Stimulated activated effector memory CD8-positive, alpha-beta T cell treated with anti-CD3 and anti-CD28 coated beads, Interleukin-12 subunit alpha, Interleukin-12 subunit beta, amount 100 ng/mL, for 72 hours (primary cell): Measurements from ENCODE around the gene NAT10.
A peak's percentile ranks its signal among the peaks of the same experiment; 100 is the strongest.

Experiments
- ATAC-seq: fragments of 150-1000 bp; cut with Tn5 transposase; 2 replicates; pipeline ENCODE4 v1.10.0; 2021
- DNase-seq, 2 donors: peaks; one replicate each; pipeline ENCODE4 v3.0.0; 2021 to 2022; ENCODE audit warnings: low spot score in 2 of 2
- H3K27ac Mint-ChIP-seq: one replicate; pipeline ENCODE4 v1.8.0; 2022; ENCODE audit warnings: mild to moderate bottlenecking, mixed read lengths
- H3K36me3 Mint-ChIP-seq: one replicate; pipeline ENCODE4 v1.8.0; 2022; ENCODE audit warnings: mild to moderate bottlenecking, mixed read lengths
- H3K4me1 Mint-ChIP-seq: one replicate; pipeline ENCODE4 v1.8.0; 2022; ENCODE audit warnings: mixed read lengths
- H3K4me3 Mint-ChIP-seq: one replicate; pipeline ENCODE4 v1.8.0; 2022; ENCODE audit warnings: mild to moderate bottlenecking, mixed read lengths
- H3K9me3 Mint-ChIP-seq: one replicate; pipeline ENCODE4 v1.8.0; 2022; ENCODE audit warnings: mixed read lengths

NAT10 gene

GRCh38 chr11:34132261-34132965 lies 27.0 kb downstream of the NAT10 start:
- no peak overlapping the region for H3K27ac Mint-ChIP-seq
- DNase-seq, result no peak
- H3K36me3 Mint-ChIP-seq, result peaks cover 100% of the 10 kb centered on the region
- H3K9me3 Mint-ChIP-seq, result no peaks in the 10 kb centered on the region
- no peak for ATAC-seq
- no peaks in the 10 kb centered on the region for H3K4me1 Mint-ChIP-seq
- no peak overlapping the region for H3K4me3 Mint-ChIP-seq

DNA sequence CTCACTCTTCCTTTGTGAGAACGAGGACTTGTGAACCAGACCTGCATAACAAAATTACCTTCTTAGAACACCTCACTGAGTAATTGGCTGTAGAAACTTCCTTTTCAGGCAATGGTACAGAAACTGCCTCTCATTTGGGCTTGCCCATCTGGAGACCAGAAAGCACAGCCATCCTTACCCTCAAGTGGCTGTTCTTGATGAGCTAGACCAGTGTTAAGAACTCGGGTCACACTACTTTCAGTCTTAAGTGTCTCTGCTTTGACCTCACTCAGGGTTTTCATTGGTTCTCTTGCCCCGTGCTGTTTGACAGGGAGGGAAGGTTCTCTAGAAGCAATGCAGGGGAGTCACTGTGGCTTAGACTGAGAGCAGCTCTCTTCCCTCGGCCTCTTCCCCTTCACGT lies 29.3 kb downstream of the NAT10 start:
- ATAC-seq (peak; percentile 74), DNase-seq (no peak)
- Mint-ChIP-seq H3K27ac (no peak overlapping the region), H3K4me3 (no peak overlapping the region), H3K9me3 (no peaks in the 10 kb centered on the region), H3K4me1 (peaks cover 14% of the 10 kb centered on the region), H3K36me3 (peaks cover 100% of the 10 kb centered on the region)

GRCh38 chr11:34135439-34135838 lies 30.0 kb downstream of the NAT10 start:
- DNase-seq (no peak), ATAC-seq (peak; percentile 74)
- H3K9me3 Mint-ChIP-seq, result no peaks in the 10 kb centered on the region
- H3K4me1 Mint-ChIP-seq, result peaks cover 14% of the 10 kb centered on the region
- peaks cover 100% of the 10 kb centered on the region for H3K36me3 Mint-ChIP-seq
- no peak overlapping the region for H3K4me3 Mint-ChIP-seq
- no peak overlapping the region for H3K27ac Mint-ChIP-seq

DNA sequence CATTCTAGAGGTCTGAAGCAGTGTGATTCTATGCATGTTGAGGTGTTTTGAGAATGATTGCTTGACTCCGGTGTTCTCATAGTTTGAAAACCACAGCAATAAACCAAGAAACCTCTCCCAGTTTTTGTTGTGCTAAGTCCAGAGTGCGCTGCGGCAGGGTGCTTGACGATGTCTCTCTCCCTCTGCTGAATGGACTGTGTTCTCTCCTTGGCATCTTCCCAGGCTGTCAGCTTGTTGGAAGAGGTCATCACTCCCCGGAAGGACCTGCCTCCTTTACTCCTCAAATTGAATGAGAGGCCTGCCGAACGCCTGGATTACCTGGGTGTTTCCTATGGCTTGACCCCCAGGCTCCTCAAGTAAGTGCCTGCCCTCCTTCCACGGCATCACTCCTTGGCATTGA lies 31.0 kb downstream of the NAT10 start:
- H3K27ac Mint-ChIP-seq, result no peak overlapping the region
- no peaks in the 10 kb centered on the region for H3K9me3 Mint-ChIP-seq
- peaks cover 14% of the 10 kb centered on the region for H3K4me1 Mint-ChIP-seq
- no peak overlapping the region for H3K4me3 Mint-ChIP-seq
- ATAC-seq (no peak), DNase-seq (no peak)
- peaks cover 96% of the 10 kb centered on the region for H3K36me3 Mint-ChIP-seq

DNA sequence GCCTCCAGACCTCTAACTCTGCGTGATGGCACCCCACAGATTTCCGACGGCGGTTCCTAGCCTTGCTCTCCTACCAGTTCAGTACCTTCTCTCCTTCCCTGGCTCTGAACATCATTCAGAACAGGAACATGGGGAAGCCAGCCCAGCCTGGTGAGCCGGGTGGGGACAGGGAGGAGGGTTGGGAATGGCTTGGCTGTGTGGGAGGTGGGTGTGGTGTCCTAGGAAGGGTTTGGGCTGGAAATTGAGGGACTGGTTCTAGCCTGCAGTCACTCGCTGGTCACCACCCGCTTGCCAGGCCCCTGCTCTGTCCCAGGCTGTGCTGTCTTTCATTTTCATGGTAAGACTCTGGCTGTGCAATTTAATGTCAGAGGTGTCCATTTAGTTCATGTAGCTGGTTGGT lies 33.9 kb downstream of the NAT10 start:
- DNase-seq (no peak), ATAC-seq (no peak)
- no peak overlapping the region for H3K4me3 Mint-ChIP-seq
- peaks cover 96% of the 10 kb centered on the region for H3K36me3 Mint-ChIP-seq
- peak overlapping the region; percentile 32 for H3K27ac Mint-ChIP-seq
- H3K9me3 Mint-ChIP-seq, result no peaks in the 10 kb centered on the region
- peaks cover 14% of the 10 kb centered on the region for H3K4me1 Mint-ChIP-seq

DNA sequence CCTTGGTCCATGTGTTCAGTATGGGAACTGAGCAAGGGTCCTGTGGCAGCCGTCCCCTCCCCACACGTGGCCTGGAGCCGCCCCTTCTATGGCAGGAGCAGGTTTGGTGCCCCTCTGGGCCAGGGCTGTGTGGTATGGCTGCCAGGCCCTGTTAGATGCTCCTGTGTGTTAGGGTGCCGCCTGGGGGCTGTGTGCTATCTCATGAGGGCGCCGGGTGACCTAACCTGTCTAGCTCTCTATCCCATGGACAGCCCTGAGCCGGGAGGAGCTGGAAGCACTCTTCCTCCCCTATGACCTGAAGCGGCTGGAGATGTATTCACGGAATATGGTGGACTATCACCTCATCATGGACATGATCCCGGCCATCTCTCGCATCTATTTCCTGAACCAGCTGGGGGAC lies 34.7 kb downstream of the NAT10 start:
- no peak for DNase-seq
- H3K4me3 Mint-ChIP-seq, result no peak overlapping the region
- no peak overlapping the region for H3K27ac Mint-ChIP-seq
- ATAC-seq, result no peak
- H3K4me1 Mint-ChIP-seq, result peaks cover 14% of the 10 kb centered on the region
- H3K9me3 Mint-ChIP-seq, result no peaks in the 10 kb centered on the region
- peaks cover 96% of the 10 kb centered on the region for H3K36me3 Mint-ChIP-seq

DNA sequence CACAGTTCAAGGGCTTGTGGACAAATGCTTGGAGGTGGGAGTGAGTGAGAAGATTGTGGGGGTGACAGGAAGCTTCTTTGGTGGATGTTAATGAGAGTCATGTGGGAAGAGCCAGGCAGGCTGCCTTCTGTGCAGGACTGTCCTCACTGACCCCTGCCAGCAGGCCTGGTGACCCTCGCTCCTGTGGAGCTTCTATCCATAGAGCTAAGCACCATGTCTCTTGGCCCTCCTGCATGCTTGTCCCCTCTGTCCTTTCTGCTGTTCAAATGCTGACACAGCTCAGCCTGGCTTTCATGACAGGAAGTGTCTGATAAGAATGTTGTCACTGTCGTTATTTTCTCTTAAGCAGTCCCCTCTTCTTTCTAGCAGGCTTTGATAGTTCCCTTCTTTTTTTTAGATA lies 37.6 kb downstream of the NAT10 start:
- Mint-ChIP-seq H3K4me3 (no peak overlapping the region), H3K9me3 (no peaks in the 10 kb centered on the region), H3K27ac (peak overlapping the region; percentile 45), H3K4me1 (peaks cover 8% of the 10 kb centered on the region), H3K36me3 (peaks cover 96% of the 10 kb centered on the region)
- DNase-seq (no peak), ATAC-seq (no peak)

- Mint-ChIP-seq H3K4me3 (no peak overlapping the region), H3K36me3 (peaks cover 96% of the 10 kb centered on the region), H3K9me3 (no peaks in the 10 kb centered on the region), H3K4me1 (no peaks in the 10 kb centered on the region), H3K27ac (peak overlapping the region; percentile 10)
- DNase-seq, result no peak
- ATAC-seq, result no peak
Measured at GRCh38 chr11:34145073-34145472, 39.6 kb downstream of the NAT10 start.

DNA sequence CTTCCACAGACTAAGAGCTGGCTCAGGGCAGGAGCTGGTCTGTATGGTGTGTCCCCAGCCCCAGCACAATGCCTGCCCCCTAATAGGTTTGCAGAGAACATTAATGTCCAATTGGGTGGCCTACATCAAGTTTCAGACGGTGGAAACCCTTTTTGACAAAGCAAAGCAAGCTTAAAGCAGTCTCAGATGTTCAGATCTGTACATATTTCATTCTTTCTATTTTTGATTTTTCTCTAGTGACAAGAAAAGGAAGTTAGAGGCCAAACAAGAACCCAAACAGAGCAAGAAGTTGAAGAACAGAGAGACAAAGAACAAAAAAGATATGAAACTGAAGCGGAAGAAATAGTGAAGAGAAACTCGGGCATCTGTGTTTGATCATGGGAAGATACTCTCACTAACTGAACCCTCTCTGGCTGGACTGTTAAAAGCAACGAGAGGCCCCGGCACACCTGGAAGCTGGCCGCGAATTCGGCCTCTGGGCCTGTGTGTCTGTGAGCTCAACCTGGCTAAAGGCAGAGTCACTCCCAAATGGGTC lies 40.5 kb downstream of the NAT10 start:
- ATAC-seq, result no peak
- Mint-ChIP-seq H3K4me3 (no peak overlapping the region), H3K9me3 (no peaks in the 10 kb centered on the region), H3K27ac (peak overlapping the region; percentile 10), H3K36me3 (peaks cover 89% of the 10 kb centered on the region), H3K4me1 (no peaks in the 10 kb centered on the region)
- no peak for DNase-seq

DNA sequence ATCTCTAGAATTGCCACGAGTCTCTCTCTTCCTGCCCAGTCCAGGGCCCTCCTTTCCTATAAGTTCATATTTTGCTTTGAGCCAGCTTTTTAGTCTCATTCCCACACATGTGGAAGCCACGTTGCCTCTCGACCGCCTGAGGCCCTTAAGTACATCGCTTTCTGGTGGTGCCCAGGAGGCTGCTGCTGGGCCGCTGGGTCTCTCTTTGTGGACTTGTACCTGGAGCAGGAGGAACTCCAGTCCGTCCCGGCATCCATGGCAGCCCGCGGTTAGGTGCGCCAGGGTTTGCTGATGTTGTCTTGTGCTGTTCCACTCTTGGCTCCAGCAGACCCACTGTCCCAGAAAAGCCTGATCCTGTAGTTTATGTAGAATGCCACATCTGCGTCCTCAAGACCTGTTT lies 41.0 kb downstream of the NAT10 start:
- no peak for DNase-seq
- peaks cover 86% of the 10 kb centered on the region for H3K36me3 Mint-ChIP-seq
- no peak for ATAC-seq
- H3K9me3 Mint-ChIP-seq, result no peaks in the 10 kb centered on the region
- no peak overlapping the region for H3K27ac Mint-ChIP-seq
- H3K4me1 Mint-ChIP-seq, result no peaks in the 10 kb centered on the region
- no peak overlapping the region for H3K4me3 Mint-ChIP-seq

DNA sequence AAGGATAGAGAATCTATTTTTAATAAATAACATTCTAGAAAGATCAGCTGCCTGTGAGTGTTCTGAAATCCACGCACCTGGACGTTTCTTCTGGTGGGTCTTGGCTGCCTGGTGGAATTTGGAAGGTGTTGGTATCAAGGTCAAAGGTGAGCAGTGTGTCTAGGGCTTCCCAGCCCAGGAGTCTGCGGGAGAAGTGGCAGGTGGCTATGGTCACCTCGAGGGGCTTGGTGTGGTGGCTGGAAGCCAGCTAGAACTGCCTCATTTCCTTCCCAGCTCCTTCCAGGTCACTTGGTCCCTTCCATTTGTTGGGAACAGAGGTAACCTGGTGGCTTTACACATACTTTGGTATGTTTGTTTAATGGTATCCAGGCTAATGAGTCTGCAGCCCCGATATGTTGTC lies 41.4 kb downstream of the NAT10 start:
- Mint-ChIP-seq H3K36me3 (peaks cover 82% of the 10 kb centered on the region), H3K27ac (no peak overlapping the region), H3K4me1 (no peaks in the 10 kb centered on the region), H3K4me3 (no peak overlapping the region), H3K9me3 (no peaks in the 10 kb centered on the region)
- DNase-seq (no peak), ATAC-seq (no peak)

- Mint-ChIP-seq H3K36me3 (peaks cover 76% of the 10 kb centered on the region), H3K9me3 (no peaks in the 10 kb centered on the region), H3K4me1 (no peaks in the 10 kb centered on the region), H3K27ac (no peak overlapping the region), H3K4me3 (no peak overlapping the region)
- ATAC-seq (no peak), DNase-seq (no peak)
Measured at GRCh38 chr11:34147581-34147980, 42.2 kb downstream of the NAT10 start.

DNA sequence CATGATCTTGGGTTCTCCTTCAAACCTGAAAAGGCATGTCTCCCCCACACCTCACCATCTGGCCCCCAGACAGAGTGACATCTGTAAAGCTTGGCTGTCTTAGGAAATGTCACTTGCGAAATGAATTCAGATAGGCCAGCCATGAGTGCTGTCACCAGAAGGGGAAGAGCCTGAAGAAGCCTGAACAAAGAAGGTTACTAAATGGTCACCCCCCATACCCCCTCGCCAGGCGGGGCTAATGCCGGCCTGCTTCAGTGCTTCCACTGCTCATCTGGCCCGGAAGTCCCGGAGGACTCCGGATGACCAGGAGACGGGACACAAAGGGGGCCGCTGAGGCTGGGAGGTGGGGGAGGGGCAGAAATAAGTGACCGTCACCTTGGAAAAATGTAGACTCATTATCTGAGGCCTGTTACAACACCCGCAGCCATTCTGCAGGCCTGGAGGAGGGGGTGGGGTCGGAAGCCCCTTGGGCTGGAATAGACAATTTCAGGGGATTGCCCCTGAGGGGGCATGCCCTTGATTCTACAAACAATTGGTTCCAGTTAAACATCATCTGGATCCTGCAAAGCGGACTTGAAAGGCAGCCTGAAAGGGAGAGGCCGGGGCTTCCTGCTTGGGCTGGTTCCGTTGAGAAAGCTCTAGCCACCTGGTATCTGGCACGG lies 43.2 kb downstream of the NAT10 start:
- H3K27ac Mint-ChIP-seq, result no peak overlapping the region

GRCh38 chr11:34149274-34149673 lies 43.8 kb downstream of the NAT10 start:
- ATAC-seq, result no peak
- no peaks in the 10 kb centered on the region for H3K9me3 Mint-ChIP-seq
- no peak overlapping the region for H3K27ac Mint-ChIP-seq
- H3K4me1 Mint-ChIP-seq, result no peaks in the 10 kb centered on the region
- DNase-seq, result no peak
- no peak overlapping the region for H3K4me3 Mint-ChIP-seq
- peaks cover 65% of the 10 kb centered on the region for H3K36me3 Mint-ChIP-seq

More for the DNA sequence above, 43.2 kb downstream of the NAT10 start:
- Mint-ChIP-seq H3K4me1 (no peaks in the 10 kb centered on the region), H3K4me3 (no peak overlapping the region), H3K36me3 (peaks cover 71% of the 10 kb centered on the region), H3K9me3 (no peaks in the 10 kb centered on the region)
- DNase-seq (no peak), ATAC-seq (no peak)

DNA sequence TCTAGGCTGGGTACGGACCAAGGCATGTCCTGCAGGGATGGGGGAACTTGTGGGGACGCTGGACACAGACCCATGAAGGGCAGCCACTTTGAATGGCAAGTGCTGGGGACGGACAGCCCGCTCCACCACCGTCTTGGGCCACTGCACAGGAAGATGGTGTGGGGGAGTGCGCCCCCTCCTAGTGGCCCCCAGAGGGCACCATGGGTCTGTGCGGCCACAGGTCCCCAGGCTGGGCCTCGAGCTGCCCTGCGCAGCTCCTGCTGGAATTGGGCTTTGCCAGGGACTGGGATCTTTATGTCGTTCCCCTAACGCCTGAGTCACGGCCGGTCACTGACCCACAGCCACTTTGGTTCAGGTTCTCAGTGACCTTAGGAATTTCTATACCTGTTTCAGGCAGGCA lies 44.4 kb downstream of the NAT10 start:
- Mint-ChIP-seq H3K4me1 (no peaks in the 10 kb centered on the region), H3K36me3 (peaks cover 60% of the 10 kb centered on the region), H3K27ac (no peak overlapping the region), H3K9me3 (no peaks in the 10 kb centered on the region), H3K4me3 (no peak overlapping the region)
- peak; percentile 39 for ATAC-seq
- no peak for DNase-seq

- Mint-ChIP-seq H3K4me3 (no peak overlapping the region), H3K36me3 (peaks cover 51% of the 10 kb centered on the region), H3K4me1 (no peaks in the 10 kb centered on the region), H3K27ac (no peak overlapping the region), H3K9me3 (no peaks in the 10 kb centered on the region)
- ATAC-seq (no peak), DNase-seq (no peak)
Measured at GRCh38 chr11:34150494-34151151, 45.2 kb downstream of the NAT10 start.
